ENCODE measurements around the gene PPTC7.

GRCh38 chr12:110537605-110538409, 45.3 kb downstream of the PPTC7 start:
- TF ChIP-seq CTCF (IDR thresholded peaks at IDR 0.05) (no peak), POLR2AphosphoS5 (IDR thresholded peaks at IDR 0.05) (peak in 1 of 4 donors; percentile 11)

Measured in sigmoid colon (tissue), 4 donors.